WI38 (cell line): ENCODE results near the gene SRPK2.
"Not testable (repeated sequence)": the region's sequence is repeated elsewhere in the genome, so short reads cannot be mapped to it uniquely, and the experiment has no call there.

Experiments used
- H3K4me3 ChIP-seq: 2 replicates; pipeline ENCODE4 v1.5.1; 2011; ENCODE audit warnings: low read depth, mild to moderate bottlenecking, control low read depth, low read length
- CTCF ChIP-seq: IDR thresholded peaks from 2 replicates; pipeline ENCODE4 v1.5.1; 2012; ENCODE audit warnings: low read depth, mild to moderate bottlenecking, control low read depth, low read length

The SRPK2 gene

GRCh38 chr7:105204520-105204919 lies 184.2 kb downstream of the SRPK2 start:
- no peak for TF ChIP-seq CTCF
- H3K4me3 ChIP-seq: no peak overlapping the region

GRCh38 chr7:105202616-105203015 lies 186.1 kb downstream of the SRPK2 start:
- H3K4me3 ChIP-seq: no peak overlapping the region
- TF ChIP-seq CTCF: no peak

- TF ChIP-seq CTCF: no peak
- H3K4me3 ChIP-seq: no peak overlapping the region
These were observed 189.3 kb downstream of the SRPK2 start for GRCh38 chr7:105199386-105199785.

- no peak for TF ChIP-seq CTCF
- no peak overlapping the region for H3K4me3 ChIP-seq
These were observed 190.5 kb downstream of the SRPK2 start for GRCh38 chr7:105198223-105198622.

GRCh38 chr7:105196473-105196872 lies 192.2 kb downstream of the SRPK2 start:
- no peak for TF ChIP-seq CTCF
- H3K4me3 ChIP-seq: no peak overlapping the region

GRCh38 chr7:105195891-105196290 lies 192.8 kb downstream of the SRPK2 start:
- no peak overlapping the region for H3K4me3 ChIP-seq
- no peak for TF ChIP-seq CTCF

- H3K4me3 ChIP-seq: not testable (repeated sequence)
These were observed 193.8 kb downstream of the SRPK2 start for GRCh38 chr7:105194959-105195358.

- TF ChIP-seq CTCF: no peak
- no peak overlapping the region for H3K4me3 ChIP-seq
These were observed 197.4 kb downstream of the SRPK2 start for GRCh38 chr7:105191331-105191730.
